HG03469 (cell line): ENCODE data around the gene COL23A1.

Experiments used
- ATAC-seq: cut with Tn5 transposase; IDR thresholded peaks from one replicate; pipeline ENCODE4 v1.9.1; 2021; ENCODE audit warnings: mild to moderate bottlenecking, moderate library complexity, moderate number of reproducible peaks; ENCODE audit not compliant: unreplicated experiment

Gene COL23A1

DNA sequence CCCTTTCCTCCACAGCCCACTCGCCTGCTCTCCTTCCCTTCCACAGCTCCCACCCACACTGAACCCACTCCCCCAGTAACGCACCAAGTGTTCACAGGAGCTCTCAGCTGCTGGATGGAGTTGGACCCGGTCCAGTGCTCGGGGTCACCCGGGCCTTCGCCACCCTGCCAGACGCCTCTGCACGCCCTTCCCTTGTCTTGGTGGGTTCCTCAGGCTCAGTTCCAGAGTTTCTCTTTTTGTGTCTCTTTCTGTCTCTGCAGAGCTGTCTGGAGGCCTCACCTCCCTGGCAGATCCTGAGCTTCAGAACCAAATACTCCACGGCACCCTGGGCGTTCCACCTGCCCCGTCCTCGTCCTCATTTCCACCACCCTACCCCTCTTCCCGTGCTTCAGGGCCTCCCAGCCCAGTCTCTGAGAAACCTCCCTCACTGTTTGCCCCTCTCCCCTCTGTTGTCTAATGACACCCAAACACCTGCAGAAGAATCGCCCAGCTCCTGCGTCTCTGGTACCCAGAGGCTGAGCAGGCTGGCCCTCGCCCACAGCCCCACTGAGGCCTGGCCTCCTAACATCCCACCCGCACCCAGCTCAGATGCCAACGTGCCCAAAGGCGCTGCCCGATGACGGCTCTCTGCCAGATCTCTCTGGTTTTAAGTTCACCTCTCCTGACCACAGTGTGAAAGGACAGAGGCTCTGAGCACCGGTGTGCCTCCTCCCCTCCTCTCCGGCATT lies 74.3 kb downstream of the COL23A1 start:
- no peak for ATAC-seq

- no peak for ATAC-seq
Measured at GRCh38 chr5:178514851-178515418, 75.3 kb downstream of the COL23A1 start.

GRCh38 chr5:178511172-178511571 lies 79.0 kb downstream of the COL23A1 start:
- ATAC-seq, result no peak

GRCh38 chr5:178509491-178510057 lies 80.6 kb downstream of the COL23A1 start:
- ATAC-seq, result no peak

DNA sequence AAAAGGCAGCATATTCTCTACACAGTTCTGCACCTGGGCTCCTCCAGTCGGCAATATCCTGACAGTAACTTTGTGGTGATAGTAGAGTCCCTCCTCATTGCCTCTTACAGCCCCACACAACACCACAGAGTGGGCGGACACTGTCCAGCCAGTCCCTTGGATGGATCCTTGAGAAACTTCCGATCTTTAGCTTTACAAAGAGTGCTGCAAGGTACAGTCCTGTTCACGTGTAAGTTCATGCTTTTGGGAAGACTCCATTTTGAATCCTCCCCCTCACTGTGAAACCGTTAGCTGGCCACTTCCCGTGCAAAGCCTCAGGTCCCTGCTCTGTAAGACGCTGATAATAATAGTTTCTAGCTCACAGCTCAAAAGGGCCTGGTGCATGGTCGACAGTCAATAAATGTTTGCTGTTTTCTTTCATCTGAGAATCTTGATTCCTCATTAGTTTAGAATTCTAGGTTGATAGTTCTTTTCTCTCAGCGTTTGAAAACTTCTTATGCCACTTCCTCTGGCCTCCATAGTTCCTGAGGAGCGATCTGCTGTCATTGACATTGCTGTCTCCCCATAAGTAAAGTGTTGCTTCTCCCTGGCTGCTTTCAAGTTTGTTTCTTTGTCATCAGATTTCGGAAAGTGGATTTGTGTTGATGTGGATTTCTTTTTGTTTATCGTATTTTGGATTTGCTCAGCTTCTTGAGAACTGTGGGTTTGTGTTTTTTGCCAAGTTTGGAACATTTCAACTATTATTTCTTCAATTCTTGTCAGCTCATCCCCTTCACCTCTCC lies 82.9 kb downstream of the COL23A1 start:
- no peak for ATAC-seq

DNA sequence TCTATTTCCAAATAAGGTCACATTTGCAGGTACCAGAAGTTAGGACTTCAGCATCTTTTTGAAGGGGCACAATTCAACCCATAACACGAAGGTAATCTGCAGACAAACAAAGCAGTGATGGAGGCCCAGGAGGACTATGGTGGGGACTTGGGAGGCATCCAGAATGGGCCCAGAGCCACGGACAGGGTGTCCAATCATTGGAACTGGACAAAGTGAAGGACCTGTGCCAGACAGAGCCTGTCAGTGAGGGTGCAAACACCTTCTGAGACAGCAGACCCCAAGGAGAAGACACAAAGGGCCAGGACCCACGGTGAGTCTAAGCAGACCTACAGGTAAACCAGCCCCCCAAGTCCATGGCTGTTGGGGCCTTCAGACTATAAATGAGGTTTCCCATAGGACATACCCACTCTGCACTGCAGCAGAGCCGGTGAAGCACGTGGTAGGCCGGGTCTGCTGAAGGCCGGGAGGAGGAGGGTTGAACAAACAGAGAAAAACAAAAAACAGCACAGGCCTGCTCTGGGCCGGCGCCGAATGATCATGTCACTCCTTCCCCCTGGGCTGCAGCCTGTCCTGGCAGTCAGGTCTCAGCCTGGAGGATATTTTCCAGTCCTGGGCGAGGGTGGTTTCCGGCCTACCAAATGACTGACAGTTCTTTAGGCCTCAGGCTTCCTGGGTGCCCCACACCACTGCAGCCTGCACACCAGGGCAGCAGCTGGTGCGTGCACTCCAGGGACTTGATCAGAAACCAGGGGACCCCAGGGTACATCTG lies 84.4 kb downstream of the COL23A1 start:
- no peak for ATAC-seq

DNA sequence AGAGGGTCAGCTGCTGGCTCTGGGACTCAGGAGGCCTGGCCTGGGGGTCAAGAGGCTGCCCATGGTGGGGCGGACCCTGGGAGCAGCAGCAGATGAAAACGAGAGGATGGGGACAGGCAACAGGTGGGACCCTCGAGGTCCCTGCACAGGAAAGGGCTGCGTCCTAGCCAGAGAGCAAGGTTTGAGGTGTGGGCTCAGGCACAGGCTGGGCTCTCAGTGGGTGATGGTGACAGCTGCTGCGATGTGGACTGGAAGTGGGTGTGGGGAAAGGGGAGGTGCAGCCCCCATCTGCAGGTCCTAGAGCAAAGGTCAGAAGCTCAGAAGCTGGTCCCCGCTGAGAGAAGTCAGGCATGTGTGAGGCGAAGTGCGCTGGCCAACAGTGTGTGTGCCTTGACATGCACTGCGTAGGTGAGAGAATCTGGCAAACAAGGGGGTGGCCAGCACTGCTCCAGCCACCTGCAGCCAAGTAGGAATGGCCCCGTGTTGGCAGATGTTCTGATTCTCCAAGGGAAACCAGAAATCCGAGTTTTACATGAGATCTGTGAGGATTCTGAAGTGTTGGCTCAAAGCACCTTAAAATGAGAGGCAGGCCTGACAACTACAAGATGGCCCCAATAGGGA lies 85.7 kb downstream of the COL23A1 start:
- no peak for ATAC-seq

- ATAC-seq, result no peak
Measured at GRCh38 chr5:178502401-178503100, 87.6 kb downstream of the COL23A1 start.

DNA sequence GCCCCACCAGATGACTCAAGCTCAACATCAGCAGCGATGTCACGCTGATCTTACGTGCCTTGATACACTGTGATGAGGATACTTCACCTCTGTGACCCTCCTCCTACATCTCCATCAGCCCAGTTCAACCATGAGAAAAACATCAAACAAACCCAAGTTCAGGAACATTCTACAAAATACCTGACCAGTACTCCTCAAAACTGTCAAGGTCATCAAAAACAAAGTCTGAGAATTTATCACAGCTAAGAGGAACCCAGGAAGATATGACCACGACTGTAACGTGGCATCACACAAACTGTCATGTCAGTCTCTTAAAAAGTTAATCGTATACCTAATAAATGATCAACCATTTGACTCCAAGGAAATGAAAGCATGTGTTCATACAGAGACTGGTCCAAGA lies 90.8 kb downstream of the COL23A1 start:
- ATAC-seq, result no peak

GRCh38 chr5:178496642-178497041 lies 93.6 kb downstream of the COL23A1 start:
- ATAC-seq, result no peak

- ATAC-seq, result no peak
Measured at GRCh38 chr5:178496214-178496613, 94.0 kb downstream of the COL23A1 start.

- no peak for ATAC-seq
Measured at GRCh38 chr5:178495706-178496105, 94.5 kb downstream of the COL23A1 start.

DNA sequence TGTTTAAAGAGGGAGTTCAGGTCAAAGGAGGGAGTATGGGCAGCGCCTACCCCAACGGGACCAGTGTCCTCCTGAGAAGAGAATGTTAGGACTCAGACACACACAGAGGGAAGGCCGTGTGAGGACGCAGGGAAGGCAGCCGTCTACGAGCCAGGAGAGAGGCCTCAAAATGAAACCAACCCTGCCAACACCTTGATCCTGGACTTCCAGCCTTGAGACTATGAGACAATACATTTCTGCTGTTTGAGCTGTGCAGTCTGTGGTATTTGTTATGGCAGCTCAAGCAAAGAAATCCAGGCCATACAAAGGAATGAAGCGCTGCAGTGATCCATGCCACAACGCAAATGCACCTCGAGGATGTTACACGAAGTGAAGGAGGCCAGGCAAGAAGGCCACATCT lies 97.9 kb downstream of the COL23A1 start:
- no peak for ATAC-seq

DNA sequence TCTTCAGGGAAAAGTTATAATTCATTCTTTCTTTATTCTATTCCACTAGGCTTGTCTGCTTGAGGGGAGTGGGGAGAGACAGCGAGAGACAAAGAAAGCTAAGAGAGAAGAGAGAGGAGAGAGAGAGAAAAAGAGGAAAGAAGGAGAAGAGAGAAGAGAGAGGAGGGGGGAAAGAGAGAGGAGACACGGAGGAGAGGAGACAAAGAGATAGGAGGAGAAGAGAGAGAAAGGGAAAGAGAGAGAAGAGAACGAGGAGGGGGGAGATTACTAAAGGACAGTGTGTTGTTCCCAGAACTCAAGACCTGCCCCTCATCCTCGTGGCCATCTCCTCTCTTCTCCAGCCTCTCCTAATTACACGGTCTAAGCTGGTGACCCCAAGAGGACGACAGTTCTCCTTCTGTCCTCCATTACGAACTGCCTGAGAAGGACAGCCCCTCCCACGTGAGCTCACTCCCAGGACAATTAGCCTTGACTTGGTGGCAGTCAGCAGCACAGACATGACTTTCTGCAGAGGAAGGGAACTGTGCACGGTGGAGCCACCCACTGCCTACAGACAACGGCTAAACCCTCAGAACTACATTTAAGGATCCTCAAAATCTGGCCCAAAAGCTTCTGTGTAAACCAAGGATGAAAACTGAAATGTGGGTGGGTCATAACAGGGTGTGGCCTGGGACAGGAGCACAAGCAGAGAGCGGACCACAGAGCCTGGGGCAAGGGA lies 99.1 kb downstream of the COL23A1 start:
- ATAC-seq, result no peak

DNA sequence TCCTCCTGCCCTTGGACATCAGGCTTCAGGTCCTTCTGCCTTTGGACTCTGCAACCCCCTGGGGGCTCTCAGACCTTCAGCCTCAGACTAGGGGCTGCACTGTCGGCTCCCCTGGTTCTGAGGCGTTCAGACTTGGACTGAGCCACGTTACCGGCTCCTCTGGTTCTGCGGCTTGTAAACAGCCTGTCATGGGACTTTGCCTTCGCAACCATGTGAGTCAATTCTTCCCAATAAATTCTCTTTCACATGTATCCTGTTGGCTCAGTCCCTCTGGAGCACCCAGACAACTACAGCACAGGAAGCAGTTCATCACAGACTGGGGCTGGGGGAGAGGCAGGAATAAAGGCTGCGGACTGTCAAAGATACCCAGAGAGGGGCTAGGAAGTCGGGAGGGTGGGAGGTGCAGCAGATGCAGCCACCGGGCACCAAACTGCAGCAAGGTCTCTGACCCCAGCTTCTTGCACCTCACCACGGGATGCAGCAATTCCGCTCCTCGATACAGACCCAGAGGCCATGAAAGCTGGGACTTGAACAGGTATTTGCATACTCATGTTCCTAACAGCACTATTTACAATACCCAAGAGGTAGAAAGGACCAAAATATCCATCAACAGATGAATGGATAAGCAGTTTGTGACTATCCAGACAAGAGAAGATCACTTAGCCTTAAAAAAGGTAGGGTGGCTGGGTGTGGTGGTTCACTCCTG lies 100.8 kb downstream of the COL23A1 start:
- no peak for ATAC-seq

GRCh38 chr5:178488696-178489095 lies 101.5 kb downstream of the COL23A1 start:
- ATAC-seq, result no peak

GRCh38 chr5:178487911-178488600 lies 102.1 kb downstream of the COL23A1 start:
- ATAC-seq, result no peak
